DMS153 treated with DMSO at 0.1 percent for 48 hours (cell line): ENCODE data around the gene BRAF.
"Not testable (repeated sequence)": the region's sequence is repeated elsewhere in the genome, so short reads cannot be mapped to it uniquely, and the experiment has no call there.

Experiments used
- DNase-seq: peaks from one replicate; lab custom pipeline; 2025; ENCODE audit not compliant: unreplicated experiment; lab: John Stamatoyannopoulos, UW

The BRAF gene

GRCh38 chr7:140774371-140774770 is 150.4 kb downstream of the BRAF start:
- DNase-seq = no peak

GRCh38 chr7:140773104-140773503 is 151.6 kb downstream of the BRAF start:
- no peak for DNase-seq

GRCh38 chr7:140771826-140772225 is 152.9 kb downstream of the BRAF start:
- DNase-seq = no peak

GRCh38 chr7:140769852-140770251 is 154.9 kb downstream of the BRAF start:
- DNase-seq = no peak

DNA sequence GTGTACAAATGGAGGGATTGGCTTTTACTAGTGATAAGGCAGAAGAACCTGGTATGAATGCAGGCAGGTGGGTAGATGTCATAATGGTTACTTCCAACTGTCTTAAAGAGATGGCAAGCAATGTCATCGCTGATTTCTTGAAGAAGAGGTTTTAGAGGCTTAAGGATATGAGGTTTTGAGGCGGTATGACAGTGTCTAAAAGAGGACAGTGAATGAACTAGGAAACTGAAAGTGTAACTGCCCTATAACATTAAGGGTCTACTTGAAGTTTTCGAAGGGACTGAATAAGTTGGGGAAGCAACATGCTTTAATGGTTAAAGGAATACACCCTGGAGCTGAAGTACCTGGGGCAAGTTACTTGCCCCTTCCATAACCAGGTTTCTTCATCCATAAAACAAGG is 157.3 kb downstream of the BRAF start:
- no peak for DNase-seq

- not testable (repeated sequence) for DNase-seq
These were observed 159.3 kb downstream of the BRAF start for GRCh38 chr7:140765441-140765840.

GRCh38 chr7:140763166-140763565 is 161.6 kb downstream of the BRAF start:
- not testable (repeated sequence) for DNase-seq

DNA sequence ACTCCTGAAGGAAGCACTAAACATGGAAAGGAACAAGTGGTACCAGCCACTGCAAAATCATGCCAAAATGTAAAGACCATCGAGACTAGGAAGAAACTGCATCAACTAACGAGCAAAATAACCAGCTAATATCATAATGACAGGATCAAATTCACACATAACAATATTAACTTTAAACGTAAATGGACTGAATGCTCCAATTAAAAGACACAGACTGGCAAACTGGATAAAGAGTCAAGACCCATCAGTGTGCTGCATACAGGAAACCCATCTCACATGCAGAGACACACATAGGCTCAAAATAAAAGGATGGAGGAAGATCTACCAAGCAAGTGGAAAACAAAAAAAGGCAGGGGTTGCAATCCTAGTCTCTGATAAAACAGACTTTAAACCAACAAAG is 163.4 kb downstream of the BRAF start:
- not testable (repeated sequence) for DNase-seq

DNA sequence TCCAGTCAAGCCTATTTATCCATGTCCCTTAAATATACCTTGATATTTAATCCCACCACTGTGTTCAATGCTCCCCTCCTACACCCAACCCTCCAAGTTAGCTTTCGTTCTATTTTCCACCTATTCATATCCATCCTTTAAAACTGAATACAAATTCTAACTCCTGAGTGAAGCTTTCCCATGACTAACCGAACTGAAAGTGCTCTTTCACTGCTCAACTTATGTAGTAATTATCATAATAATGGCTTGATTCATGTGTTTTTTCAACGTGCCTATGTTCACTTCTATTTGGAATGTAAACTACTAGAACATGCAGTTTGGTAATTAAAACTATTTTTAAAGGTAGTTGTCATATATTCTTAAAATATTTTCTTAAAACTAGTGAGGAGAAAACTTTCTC is 170.2 kb downstream of the BRAF start:
- DNase-seq = no peak

DNA sequence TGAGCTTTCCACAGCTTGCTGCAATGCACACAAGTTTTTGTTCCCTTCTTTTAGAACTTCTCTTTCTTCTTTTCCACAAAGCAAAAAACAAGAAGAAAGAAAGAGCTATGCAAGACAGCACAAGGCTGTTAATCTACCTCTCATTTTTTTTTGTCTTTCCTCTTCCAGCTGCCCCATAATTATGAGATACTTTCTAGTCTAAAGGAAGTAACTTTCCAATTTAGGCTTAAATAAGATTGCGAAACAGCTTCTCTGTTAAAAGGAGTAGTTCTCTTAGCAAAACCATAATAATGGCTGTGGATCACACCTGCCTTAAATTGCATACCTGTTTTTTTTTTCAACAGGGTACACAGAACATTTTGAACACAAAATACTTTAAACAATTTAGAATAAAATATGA is 172.2 kb downstream of the BRAF start:
- no peak for DNase-seq

GRCh38 chr7:140746751-140747150 is 178.0 kb downstream of the BRAF start:
- DNase-seq = no peak

- DNase-seq = no peak
These were observed 179.3 kb downstream of the BRAF start for GRCh38 chr7:140745266-140746058.

DNA sequence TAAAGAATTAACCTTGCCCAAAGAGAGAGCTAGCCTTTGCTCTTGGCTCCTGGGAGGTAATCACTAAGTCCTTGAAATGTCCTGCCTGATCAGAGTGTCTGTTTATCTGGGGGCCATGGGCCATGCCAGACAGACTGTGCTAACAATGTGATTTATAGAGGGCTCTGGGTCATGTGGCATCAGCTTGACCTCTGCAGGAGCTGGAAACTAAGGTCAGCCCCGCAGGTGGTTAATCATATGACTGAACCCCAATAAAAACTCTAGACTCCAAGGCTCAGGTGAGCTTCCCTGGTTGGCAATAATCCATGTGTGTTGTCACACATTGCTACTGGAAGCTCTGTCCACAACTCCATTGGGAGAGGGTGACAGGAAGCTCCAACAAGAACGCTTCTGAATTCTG is 180.7 kb downstream of the BRAF start:
- no peak for DNase-seq

DNA sequence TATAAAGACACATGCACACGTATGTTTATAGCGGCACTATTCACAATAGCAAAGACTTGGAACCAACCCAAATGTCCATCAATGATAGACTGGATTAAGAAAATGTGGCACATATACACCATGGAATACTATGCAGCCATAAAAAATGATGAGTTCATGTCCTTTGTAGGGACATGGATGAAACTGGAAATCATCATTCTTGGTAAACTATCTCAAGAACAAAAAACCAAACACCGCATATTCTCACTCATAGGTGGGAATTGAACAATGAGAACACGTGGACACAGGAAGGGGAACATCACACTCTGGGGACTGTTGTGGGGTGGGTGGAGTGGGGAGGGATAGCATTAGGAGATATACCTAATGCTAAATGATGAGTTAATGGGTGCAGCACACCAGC is 181.5 kb downstream of the BRAF start:
- not testable (repeated sequence) for DNase-seq

- no peak for DNase-seq
These were observed 186.4 kb downstream of the BRAF start for GRCh38 chr7:140738280-140738679.

DNA sequence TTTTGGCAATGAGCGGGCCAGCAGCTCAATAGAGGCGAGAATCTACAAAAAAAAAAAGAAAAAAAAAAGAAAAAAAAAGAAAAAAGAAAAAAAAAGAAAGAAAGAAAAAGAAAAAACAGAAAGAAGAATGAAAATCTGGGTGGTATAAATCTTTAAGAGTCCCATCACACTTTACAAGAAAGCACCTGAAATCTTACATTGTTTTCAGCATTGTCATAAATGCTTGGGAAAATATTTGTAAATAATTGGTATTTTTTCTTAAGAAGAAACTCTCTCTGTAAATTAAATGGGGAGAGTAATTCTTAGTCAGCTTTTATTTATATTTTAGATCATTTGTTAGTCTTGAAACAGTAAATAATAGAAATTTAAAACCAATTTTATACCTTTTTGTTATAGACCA is 190.0 kb downstream of the BRAF start:
- no peak for DNase-seq

DNA sequence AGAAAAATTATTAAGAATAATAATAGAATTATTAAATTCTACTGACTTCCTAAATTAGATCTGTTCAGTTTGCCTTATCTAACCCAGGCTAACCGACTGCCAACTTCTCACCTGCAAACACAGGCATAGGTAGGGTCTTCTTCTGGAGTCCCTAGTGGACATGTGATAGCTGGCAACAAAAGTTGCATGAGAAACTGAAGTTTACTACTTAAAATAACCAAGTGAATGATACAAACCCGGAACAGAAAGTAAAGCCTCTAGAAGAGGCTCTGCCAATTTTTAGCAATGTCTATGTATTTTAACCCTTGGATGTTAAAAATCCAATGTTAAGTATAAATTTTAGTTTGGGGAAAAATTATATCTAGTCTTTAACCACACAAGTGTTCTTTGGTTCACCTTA is 190.6 kb downstream of the BRAF start:
- DNase-seq = no peak

DNA sequence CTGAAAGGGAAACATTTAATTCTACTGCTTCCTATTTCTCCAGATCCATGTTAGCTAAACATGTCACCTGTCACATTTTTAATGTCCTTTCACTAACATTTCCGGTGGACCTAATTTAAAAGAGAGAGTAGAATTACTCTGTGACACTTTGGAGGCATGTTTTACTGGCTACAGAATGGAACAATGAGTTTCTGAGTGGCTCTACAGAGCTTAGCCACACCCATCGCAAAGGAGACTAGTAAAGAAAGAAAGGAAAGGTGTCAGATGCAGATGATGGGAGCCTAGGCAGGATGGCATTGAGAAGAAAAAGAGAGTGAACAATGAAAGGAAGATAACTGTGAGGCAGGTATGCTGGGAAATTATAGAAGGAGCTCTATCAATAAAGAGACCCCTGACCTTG is 192.3 kb downstream of the BRAF start:
- no peak for DNase-seq

- DNase-seq = no peak
These were observed 198.4 kb downstream of the BRAF start for GRCh38 chr7:140726281-140726680.

DNA sequence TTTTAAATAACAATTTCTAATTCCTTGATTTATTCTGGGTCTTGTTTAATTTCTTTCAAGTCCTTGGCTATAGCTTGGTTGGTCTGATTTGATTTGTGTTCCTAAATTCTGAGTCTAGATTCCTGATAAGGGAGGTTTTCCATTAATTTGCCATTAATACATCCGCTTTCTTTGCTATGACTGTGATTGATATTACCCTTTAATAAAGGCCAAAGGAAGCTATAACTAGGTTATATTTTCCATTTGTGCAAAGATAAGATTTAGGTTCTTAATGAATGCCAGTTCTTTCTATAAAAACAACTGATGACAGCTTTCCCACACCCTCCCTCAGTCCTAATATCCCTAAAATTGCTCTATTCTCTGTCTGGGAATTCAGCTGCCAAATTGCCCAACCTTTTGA is 200.0 kb downstream of the BRAF start:
- DNase-seq = no peak

DNA sequence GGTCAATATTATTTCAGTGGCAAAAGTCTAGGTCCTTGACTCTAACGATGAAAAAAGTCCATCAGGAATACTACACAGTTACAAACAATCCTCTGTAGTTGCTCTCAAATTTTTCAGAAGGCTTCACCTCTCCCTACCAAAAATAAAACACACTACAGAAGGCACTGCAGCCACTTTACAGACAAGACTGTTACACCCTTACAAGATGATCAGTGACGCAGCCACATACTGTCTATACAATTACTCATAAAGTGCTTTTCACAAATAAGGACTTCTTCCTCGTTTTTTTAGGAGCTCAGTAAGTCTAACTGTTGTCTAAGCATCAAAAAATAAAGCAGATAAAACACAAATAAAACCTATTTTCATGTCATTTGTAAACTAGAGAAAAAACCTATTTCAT is 201.2 kb downstream of the BRAF start:
- DNase-seq = no peak

DNA sequence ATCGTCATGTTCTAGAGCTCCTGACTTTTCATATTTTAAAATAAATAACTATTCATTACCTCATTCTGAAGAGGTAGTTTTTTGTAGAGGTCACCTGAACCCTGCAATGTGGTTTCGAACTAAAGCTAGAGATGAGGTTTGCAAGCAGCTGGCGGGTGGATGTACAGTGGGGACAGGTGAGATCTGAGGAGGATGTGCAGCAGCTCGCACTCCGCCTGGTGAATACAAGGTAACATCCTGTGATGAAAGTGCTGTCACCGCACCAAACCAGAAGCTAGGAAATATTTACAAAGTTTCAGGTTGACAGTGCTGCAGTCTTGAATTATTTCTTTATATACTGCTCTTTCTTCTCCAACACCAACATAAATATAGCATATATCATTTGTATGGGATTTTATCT is 201.7 kb downstream of the BRAF start:
- DNase-seq = no peak

GRCh38 chr7:140722254-140722653 is 202.5 kb downstream of the BRAF start:
- no peak for DNase-seq
